Measurements from ENCODE around the gene SPATA3. TPM values are rescaled to one million over a fixed set of nuclear protein-coding genes. Genes with fewer than 3 reads are reported as not detected.

The SPATA3 gene
- total and polyA plus RNA-seq, 2 experiments from 2014 or later: not detected

- H3K27ac Mint-ChIP-seq: no peak overlapping the region
- Histone ChIP-seq H3K27me3 (ENCODE audit: insufficient read depth) (no peaks in the 10 kb centered on the region), H3K36me3 (ENCODE audit: insufficient read depth) (no peaks in the 10 kb centered on the region), H3K79me2 (replicated peaks; ENCODE audit: insufficient read depth) (no peaks in the 10 kb centered on the region), H3K9me2 (ENCODE audit: insufficient read depth) (no peaks in the 10 kb centered on the region), H3K27ac (ENCODE audit: low read depth) (no peak overlapping the region), H4K20me1 (replicated peaks; ENCODE audit: insufficient read depth) (no peaks in the 10 kb centered on the region), H3K4me3 (no peak overlapping the region), H2AFZ (no peak overlapping the region), H3K4me1 (ENCODE audit: insufficient read depth) (no peaks in the 10 kb centered on the region; the same call in 1 of the 2 replicates), H3K4me2 (no peak overlapping the region), H3F3A (replicated peaks; ENCODE audit: low read depth) (no peaks in the 10 kb centered on the region)
- H3K9me3 Mint-ChIP-seq: peaks cover 9% of the 10 kb centered on the region; the same call in 2 of the 3 replicates
- no peaks in the 10 kb centered on the region; the same call in 2 of the 3 replicates for H3K36me3 Mint-ChIP-seq (ENCODE audit: low read depth)
- peaks cover 20% of the 10 kb centered on the region for H3K4me1 Mint-ChIP-seq
- no peak for TF ChIP-seq ZNF114 (CRISPR knock-in tag; IDR thresholded peaks at IDR 0.05)
- TF ChIP-seq CTCF (conservative IDR thresholded peaks at IDR 0.05; ENCODE audit: low read depth in 2 of 2): no peak
- no peak for TF ChIP-seq CREB1 (CRISPR knock-in tag; IDR thresholded peaks at IDR 0.05; ENCODE audit: low read depth)
- TF ChIP-seq JUNB (IDR thresholded peaks at IDR 0.05; ENCODE audit: unreplicated experiment): no peak
- TF ChIP-seq STAT1 (IDR thresholded peaks at IDR 0.05; ENCODE audit: unreplicated experiment): no peak
- TF ChIP-seq POLR2AphosphoS5 (IDR thresholded peaks at IDR 0.05; ENCODE audit: low read depth): no peak
- no peak for TF ChIP-seq ZNF331 (CRISPR knock-in tag; IDR thresholded peaks at IDR 0.05; ENCODE audit: low read depth)
- no peak for TF ChIP-seq REST (IDR thresholded peaks at IDR 0.05; ENCODE audit: unreplicated experiment)
- TF ChIP-seq ETS1 (IDR thresholded peaks at IDR 0.05): no peak
- no peak for TF ChIP-seq ZNF462 (CRISPR knock-in tag; IDR thresholded peaks at IDR 0.05)
- TF ChIP-seq EZH2 (IDR thresholded peaks at IDR 0.05; ENCODE audit: low read depth, unreplicated experiment): no peak
- TF ChIP-seq NANOG (IDR thresholded peaks at IDR 0.05; ENCODE audit: borderline replicate concordance): no peak
- no peak for TF ChIP-seq EZH2phosphoT487 (IDR thresholded peaks at IDR 0.05; ENCODE audit: unreplicated experiment)
- H3K27me3 Mint-ChIP-seq (ENCODE audit: insufficient read depth, low read depth, poor library complexity): peaks cover 5% of the 10 kb centered on the region
- H3K4me3 Mint-ChIP-seq: no peak overlapping the region
- ATAC-seq (no peak), DNase-seq (ENCODE audit: low spot score) (no peak)
These were observed 20.8 kb downstream of the SPATA3 start for GRCh38 chr2:231016566-231017230.
